SK-N-SH treated with all-trans-retinoic acid at 6 μM for 48 hours (cell line): Measurements from ENCODE around the gene SCN4A.

Source experiments
- ATAC-seq: fragments of 200-7000 bp; cut with Tn5 transposase; 3 replicates; pipeline ENCODE4 v1.9.1; 2020; ENCODE audit warnings: mild to moderate bottlenecking, moderate library complexity
- ARNTL ChIP-seq: fragments of 450-650 bp; formaldehyde crosslinking; IDR thresholded peaks from 2 replicates; pipeline ENCODE4 v1.5.0; 2020; ENCODE audit warnings: low read depth, mild to moderate bottlenecking, moderate library complexity, borderline replicate concordance
- BACH2 ChIP-seq: fragments of 250-450 bp; sonication (Bioruptor Pico); IDR thresholded peaks from 2 replicates; pipeline ENCODE4 v1.9.0; 2021; ENCODE audit warnings: mild to moderate bottlenecking, borderline replicate concordance
- CSDC2 ChIP-seq: fragments of 250-450 bp; sonication (Bioruptor Pico); IDR thresholded peaks from 2 replicates; pipeline ENCODE4 v1.5.0; 2020; ENCODE audit warnings: mild to moderate bottlenecking, moderate library complexity
- ESRRG ChIP-seq: fragments of 250-450 bp; sonication (Bioruptor Pico); IDR thresholded peaks from 2 replicates; pipeline ENCODE4 v1.6.1; 2021; ENCODE audit warnings: mild to moderate bottlenecking
- GLIS3 ChIP-seq: fragments of 250-450 bp; sonication (Bioruptor Pico); IDR thresholded peaks from 2 replicates; pipeline ENCODE4 v1.5.0; 2020; ENCODE audit warnings: mild to moderate bottlenecking, moderate library complexity
- ISL1 ChIP-seq: fragments of 250-450 bp; sonication (Bioruptor Pico); IDR thresholded peaks from 2 replicates; pipeline ENCODE4 v2.1.2; 2022; ENCODE audit warnings: mild to moderate bottlenecking, moderate library complexity
- OSR1 ChIP-seq: fragments of 250-450 bp; sonication (Bioruptor Pico); IDR thresholded peaks from 2 replicates; pipeline ENCODE4 v1.8.0; 2022; ENCODE audit warnings: moderate library complexity, mild to moderate bottlenecking, inconsistent platforms
- RARB ChIP-seq: fragments of 250-450 bp; sonication (Bioruptor Pico); IDR thresholded peaks from 2 replicates; pipeline ENCODE4 v1.8.0; 2021; ENCODE audit warnings: mild to moderate bottlenecking, moderate library complexity
- SNAI2 ChIP-seq: fragments of 250-450 bp; sonication (Bioruptor Pico); IDR thresholded peaks from 2 replicates; pipeline ENCODE4 v1.5.0; 2020; ENCODE audit warnings: mild to moderate bottlenecking, moderate library complexity
- TCF4 ChIP-seq: fragments of 250-450 bp; sonication (Bioruptor Pico); IDR thresholded peaks from 2 replicates; pipeline ENCODE4 v1.8.0; 2021; ENCODE audit warnings: mild to moderate bottlenecking, moderate library complexity, borderline replicate concordance
- TOX ChIP-seq: fragments of 250-450 bp; sonication (Bioruptor Pico); IDR thresholded peaks from 2 replicates; pipeline ENCODE4 v1.8.0; 2021; ENCODE audit warnings: mild to moderate bottlenecking, moderate library complexity, borderline replicate concordance
- ZC3H10 ChIP-seq: fragments of 250-450 bp; sonication (Bioruptor Pico); IDR thresholded peaks from 2 replicates; pipeline ENCODE4 v1.5.1; 2021; ENCODE audit warnings: mild to moderate bottlenecking, moderate library complexity
- ZFP3 ChIP-seq: fragments of 250-450 bp; sonication (Bioruptor Pico); IDR thresholded peaks from 2 replicates; pipeline ENCODE4 v1.5.0; 2020; ENCODE audit warnings: mild to moderate bottlenecking, moderate library complexity
- ZNF565 ChIP-seq: fragments of 450-650 bp; formaldehyde crosslinking; conservative IDR thresholded peaks from 2 replicates; pipeline ENCODE4 v1.5.0; 2020; ENCODE audit warnings: low read depth, mild to moderate bottlenecking, moderate library complexity
- ZNF8 ChIP-seq: fragments of 450-650 bp; formaldehyde crosslinking; IDR thresholded peaks from 2 replicates; pipeline ENCODE4 v1.5.0; 2020; ENCODE audit warnings: mild to moderate bottlenecking, moderate library complexity
- TF ChIP-seq, protein P1 (sequence below): fragments of 250-450 bp; sonication (Bioruptor Pico); IDR thresholded peaks from 2 replicates; pipeline ENCODE4 v1.5.0; 2020; ENCODE audit warnings: mild to moderate bottlenecking, moderate library complexity
- TF ChIP-seq, protein P2 (sequence below): fragments of 250-450 bp; sonication (Bioruptor Pico); IDR thresholded peaks from 2 replicates; pipeline ENCODE4 v1.8.0; 2020; ENCODE audit warnings: mild to moderate bottlenecking, moderate library complexity, borderline replicate concordance
- TF ChIP-seq, protein P3 (sequence below): fragments of 250-450 bp; sonication (Bioruptor Pico); IDR thresholded peaks from 2 replicates; pipeline ENCODE4 v1.8.0; 2021; ENCODE audit warnings: low read depth, mild to moderate bottlenecking, moderate library complexity, borderline replicate concordance
- TF ChIP-seq, protein P4 (sequence below): fragments of 250-450 bp; sonication (Bioruptor Pico); IDR thresholded peaks from 2 replicates; pipeline ENCODE4 v1.5.1; 2021; ENCODE audit warnings: mild to moderate bottlenecking, moderate library complexity
- TF ChIP-seq, protein P5 (sequence below): fragments of 250-450 bp; sonication (Bioruptor Pico); IDR thresholded peaks from 2 replicates; pipeline ENCODE4 v1.5.1; 2020; ENCODE audit warnings: low read depth, mild to moderate bottlenecking, moderate library complexity

Gene SCN4A

DNA sequence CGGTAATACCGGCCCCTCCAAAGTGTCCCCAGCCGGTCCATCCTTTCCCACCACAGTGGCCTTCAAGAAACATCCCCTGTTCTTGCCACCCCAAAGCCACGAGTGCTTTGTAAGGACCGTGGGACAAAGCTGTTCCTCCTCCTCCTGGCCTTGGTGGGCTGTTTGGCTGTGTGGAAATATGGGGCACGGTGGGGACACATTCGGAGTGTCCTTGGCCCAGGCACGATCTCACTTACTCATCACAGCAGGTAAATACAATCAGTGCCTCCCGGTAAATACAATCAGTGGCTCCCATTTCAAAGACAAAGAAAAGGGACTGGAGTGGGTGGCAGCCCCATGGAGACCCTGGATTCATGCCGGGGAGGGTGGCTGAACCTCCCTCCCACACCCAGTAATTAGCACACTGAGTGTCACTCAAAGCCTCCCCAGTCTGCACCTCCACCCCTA lies 10.4 kb downstream of the SCN4A start:
- TF ChIP-seq ZNF8 (no peak), TCF4 (CRISPR knock-in tag) (no peak)
- TF ChIP-seq, protein P1, sequence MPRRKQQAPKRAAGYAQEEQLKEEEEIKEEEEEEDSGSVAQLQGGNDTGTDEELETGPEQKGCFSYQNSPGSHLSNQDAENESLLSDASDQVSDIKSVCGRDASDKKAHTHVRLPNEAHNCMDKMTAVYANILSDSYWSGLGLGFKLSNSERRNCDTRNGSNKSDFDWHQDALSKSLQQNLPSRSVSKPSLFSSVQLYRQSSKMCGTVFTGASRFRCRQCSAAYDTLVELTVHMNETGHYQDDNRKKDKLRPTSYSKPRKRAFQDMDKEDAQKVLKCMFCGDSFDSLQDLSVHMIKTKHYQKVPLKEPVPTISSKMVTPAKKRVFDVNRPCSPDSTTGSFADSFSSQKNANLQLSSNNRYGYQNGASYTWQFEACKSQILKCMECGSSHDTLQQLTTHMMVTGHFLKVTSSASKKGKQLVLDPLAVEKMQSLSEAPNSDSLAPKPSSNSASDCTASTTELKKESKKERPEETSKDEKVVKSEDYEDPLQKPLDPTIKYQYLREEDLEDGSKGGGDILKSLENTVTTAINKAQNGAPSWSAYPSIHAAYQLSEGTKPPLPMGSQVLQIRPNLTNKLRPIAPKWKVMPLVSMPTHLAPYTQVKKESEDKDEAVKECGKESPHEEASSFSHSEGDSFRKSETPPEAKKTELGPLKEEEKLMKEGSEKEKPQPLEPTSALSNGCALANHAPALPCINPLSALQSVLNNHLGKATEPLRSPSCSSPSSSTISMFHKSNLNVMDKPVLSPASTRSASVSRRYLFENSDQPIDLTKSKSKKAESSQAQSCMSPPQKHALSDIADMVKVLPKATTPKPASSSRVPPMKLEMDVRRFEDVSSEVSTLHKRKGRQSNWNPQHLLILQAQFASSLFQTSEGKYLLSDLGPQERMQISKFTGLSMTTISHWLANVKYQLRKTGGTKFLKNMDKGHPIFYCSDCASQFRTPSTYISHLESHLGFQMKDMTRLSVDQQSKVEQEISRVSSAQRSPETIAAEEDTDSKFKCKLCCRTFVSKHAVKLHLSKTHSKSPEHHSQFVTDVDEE (CRISPR knock-in tag), result no peak
- TF ChIP-seq, protein P2, sequence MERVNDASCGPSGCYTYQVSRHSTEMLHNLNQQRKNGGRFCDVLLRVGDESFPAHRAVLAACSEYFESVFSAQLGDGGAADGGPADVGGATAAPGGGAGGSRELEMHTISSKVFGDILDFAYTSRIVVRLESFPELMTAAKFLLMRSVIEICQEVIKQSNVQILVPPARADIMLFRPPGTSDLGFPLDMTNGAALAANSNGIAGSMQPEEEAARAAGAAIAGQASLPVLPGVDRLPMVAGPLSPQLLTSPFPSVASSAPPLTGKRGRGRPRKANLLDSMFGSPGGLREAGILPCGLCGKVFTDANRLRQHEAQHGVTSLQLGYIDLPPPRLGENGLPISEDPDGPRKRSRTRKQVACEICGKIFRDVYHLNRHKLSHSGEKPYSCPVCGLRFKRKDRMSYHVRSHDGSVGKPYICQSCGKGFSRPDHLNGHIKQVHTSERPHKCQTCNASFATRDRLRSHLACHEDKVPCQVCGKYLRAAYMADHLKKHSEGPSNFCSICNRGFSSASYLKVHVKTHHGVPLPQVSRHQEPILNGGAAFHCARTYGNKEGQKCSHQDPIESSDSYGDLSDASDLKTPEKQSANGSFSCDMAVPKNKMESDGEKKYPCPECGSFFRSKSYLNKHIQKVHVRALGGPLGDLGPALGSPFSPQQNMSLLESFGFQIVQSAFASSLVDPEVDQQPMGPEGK (CRISPR knock-in tag), result no peak

DNA sequence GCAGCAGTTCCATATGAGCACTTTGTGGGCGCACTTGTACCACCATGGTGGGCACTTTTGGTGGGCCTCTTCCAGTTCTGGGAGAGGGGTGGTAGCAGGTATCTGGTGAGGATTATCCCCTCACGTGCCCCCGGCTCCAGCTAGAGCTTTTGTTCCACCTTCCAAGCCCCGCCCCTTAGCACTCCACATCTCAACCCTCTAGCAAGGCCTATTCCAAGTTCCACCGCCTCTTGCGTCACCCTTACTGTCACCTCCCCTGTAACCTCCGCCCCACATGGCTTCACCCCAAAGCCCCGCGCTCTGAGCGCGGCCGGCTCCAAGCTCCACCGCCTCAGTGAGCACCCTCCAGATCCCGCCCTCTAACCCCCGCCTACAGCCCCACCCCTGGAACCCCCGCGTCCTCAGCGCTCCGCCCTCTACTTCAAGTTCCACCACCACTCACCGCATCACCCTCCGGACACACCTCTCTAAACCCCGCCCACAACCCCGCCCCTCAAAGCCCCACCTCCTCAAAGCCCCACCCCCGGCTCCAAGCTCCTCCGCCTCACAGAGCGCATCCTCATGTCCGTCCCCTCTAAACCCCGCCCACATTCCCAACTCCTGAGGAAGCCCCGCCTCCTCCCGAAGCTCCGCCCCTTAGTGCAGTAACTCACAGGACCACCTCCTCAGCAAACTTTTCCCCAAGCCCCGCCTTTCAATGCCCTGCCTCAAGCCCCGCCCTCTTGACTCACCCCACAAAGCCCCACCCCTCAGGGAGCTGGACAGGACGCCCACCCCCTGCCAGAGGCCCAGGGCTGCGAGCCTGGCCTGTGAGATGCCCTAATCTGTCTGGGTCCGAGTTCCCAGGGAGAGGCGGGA lies 11.1 kb downstream of the SCN4A start:
- TF ChIP-seq CSDC2 (CRISPR knock-in tag) (no peak), SNAI2 (CRISPR knock-in tag) (no peak), TCF4 (CRISPR knock-in tag) (no peak), ARNTL (CRISPR knock-in tag) (no peak), OSR1 (CRISPR knock-in tag) (no peak), ZC3H10 (no peak), ISL1 (CRISPR knock-in tag) (no peak), RARB (no peak), ZNF565 (CRISPR knock-in tag) (no peak), TOX (CRISPR knock-in tag) (no peak), GLIS3 (CRISPR knock-in tag) (no peak), BACH2 (CRISPR knock-in tag) (no peak), ESRRG (CRISPR knock-in tag) (no peak), ZNF8 (no peak), ZFP3 (CRISPR knock-in tag) (no peak)
- TF ChIP-seq, protein P1 (CRISPR knock-in tag), result no peak
- TF ChIP-seq, protein P3, sequence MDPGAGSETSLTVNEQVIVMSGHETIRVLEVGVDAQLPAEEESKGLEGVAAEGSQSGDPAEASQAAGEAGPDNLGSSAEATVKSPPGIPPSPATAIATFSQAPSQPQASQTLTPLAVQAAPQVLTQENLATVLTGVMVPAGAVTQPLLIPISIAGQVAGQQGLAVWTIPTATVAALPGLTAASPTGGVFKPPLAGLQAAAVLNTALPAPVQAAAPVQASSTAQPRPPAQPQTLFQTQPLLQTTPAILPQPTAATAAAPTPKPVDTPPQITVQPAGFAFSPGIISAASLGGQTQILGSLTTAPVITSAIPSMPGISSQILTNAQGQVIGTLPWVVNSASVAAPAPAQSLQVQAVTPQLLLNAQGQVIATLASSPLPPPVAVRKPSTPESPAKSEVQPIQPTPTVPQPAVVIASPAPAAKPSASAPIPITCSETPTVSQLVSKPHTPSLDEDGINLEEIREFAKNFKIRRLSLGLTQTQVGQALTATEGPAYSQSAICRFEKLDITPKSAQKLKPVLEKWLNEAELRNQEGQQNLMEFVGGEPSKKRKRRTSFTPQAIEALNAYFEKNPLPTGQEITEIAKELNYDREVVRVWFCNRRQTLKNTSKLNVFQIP, result no peak
- TF ChIP-seq, protein P2 (CRISPR knock-in tag), result no peak
- TF ChIP-seq, protein P4, sequence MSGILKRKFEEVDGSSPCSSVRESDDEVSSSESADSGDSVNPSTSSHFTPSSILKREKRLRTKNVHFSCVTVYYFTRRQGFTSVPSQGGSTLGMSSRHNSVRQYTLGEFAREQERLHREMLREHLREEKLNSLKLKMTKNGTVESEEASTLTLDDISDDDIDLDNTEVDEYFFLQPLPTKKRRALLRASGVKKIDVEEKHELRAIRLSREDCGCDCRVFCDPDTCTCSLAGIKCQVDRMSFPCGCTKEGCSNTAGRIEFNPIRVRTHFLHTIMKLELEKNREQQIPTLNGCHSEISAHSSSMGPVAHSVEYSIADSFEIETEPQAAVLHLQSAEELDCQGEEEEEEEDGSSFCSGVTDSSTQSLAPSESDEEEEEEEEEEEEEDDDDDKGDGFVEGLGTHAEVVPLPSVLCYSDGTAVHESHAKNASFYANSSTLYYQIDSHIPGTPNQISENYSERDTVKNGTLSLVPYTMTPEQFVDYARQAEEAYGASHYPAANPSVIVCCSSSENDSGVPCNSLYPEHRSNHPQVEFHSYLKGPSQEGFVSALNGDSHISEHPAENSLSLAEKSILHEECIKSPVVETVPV (CRISPR knock-in tag), result no peak
- TF ChIP-seq, protein P5, sequence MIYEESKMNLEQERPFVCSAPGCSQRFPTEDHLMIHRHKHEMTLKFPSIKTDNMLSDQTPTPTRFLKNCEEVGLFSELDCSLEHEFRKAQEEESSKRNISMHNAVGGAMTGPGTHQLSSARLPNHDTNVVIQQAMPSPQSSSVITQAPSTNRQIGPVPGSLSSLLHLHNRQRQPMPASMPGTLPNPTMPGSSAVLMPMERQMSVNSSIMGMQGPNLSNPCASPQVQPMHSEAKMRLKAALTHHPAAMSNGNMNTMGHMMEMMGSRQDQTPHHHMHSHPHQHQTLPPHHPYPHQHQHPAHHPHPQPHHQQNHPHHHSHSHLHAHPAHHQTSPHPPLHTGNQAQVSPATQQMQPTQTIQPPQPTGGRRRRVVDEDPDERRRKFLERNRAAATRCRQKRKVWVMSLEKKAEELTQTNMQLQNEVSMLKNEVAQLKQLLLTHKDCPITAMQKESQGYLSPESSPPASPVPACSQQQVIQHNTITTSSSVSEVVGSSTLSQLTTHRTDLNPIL (CRISPR knock-in tag), result no peak
- ATAC-seq, result peak; percentile 34; the same call in 2 of the 3 replicates

More for the DNA sequence above, 10.4 kb downstream of the SCN4A start:
- no peak for ATAC-seq
